Measurements from ENCODE around the gene C2CD4D.

GRCh38 chr1:151814426-151814825 is 25.2 kb downstream of the C2CD4D start:
- no peak for TF ChIP-seq CTCF (conservative IDR thresholded peaks at IDR 0.05; ENCODE audit: low read depth, low read length)
- no peak for TF ChIP-seq EZH2 (IDR thresholded peaks at IDR 0.05; ENCODE audit: borderline replicate concordance, low read depth, low read length, poor library complexity, severe bottlenecking)
